ENCODE results near the gene MKNK2. TPM values are rescaled to one million over a fixed set of nuclear protein-coding genes. Genes with fewer than 3 reads are reported as not detected.

MKNK2 gene
- total and polyA plus RNA-seq, 2 of the 13 experiments (the other 11 are each of a cell fraction or from before 2014, with no cell fraction given) = 44.9 to 112 TPM

GRCh38 chr19:2026770-2027169 lies 24.3 kb downstream of the MKNK2 start (continued):
- TF ChIP-seq, protein P1, sequence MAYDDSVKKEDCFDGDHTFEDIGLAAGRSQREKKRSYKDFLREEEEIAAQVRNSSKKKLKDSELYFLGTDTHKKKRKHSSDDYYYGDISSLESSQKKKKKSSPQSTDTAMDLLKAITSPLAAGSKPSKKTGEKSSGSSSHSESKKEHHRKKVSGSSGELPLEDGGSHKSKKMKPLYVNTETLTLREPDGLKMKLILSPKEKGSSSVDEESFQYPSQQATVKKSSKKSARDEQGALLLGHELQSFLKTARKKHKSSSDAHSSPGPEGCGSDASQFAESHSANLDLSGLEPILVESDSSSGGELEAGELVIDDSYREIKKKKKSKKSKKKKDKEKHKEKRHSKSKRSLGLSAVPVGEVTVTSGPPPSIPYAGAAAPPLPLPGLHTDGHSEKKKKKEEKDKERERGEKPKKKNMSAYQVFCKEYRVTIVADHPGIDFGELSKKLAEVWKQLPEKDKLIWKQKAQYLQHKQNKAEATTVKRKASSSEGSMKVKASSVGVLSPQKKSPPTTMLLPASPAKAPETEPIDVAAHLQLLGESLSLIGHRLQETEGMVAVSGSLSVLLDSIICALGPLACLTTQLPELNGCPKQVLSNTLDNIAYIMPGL (CRISPR knock-in tag; IDR thresholded peaks at IDR 0.05; ENCODE audit: borderline replicate concordance in 1 of 2, low read depth in 1 of 2) = no peak
- TF ChIP-seq, protein P2, sequence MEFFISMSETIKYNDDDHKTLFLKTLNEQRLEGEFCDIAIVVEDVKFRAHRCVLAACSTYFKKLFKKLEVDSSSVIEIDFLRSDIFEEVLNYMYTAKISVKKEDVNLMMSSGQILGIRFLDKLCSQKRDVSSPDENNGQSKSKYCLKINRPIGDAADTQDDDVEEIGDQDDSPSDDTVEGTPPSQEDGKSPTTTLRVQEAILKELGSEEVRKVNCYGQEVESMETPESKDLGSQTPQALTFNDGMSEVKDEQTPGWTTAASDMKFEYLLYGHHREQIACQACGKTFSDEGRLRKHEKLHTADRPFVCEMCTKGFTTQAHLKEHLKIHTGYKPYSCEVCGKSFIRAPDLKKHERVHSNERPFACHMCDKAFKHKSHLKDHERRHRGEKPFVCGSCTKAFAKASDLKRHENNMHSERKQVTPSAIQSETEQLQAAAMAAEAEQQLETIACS (CRISPR knock-in tag; IDR thresholded peaks at IDR 0.05) = no peak
- TF ChIP-seq CHD4 (IDR thresholded peaks at IDR 0.05; ENCODE audit: borderline replicate concordance, low read length) (peak; percentile 70; the same call in 1 of the 2 replicates), ZNF629 (CRISPR knock-in tag; conservative IDR thresholded peaks at IDR 0.05) (peak; percentile 96), AHDC1 (CRISPR knock-in tag; IDR thresholded peaks at IDR 0.05; ENCODE audit: borderline replicate concordance) (no peak), ZMYM3 (CRISPR knock-in tag; IDR thresholded peaks at IDR 0.05) (peak; percentile 77), HDAC1 (CRISPR knock-in tag; IDR thresholded peaks at IDR 0.05) (0 out of 2 replicates have a peak, but pooled peaks have one; percentile 42), ZNF160 (CRISPR knock-in tag; IDR thresholded peaks at IDR 0.05) (no peak), PATZ1 (CRISPR knock-in tag; IDR thresholded peaks at IDR 0.05) (no peak), KLF9 (CRISPR knock-in tag; IDR thresholded peaks at IDR 0.05; ENCODE audit: low read depth) (no peak)
- TF ChIP-seq, protein P3, sequence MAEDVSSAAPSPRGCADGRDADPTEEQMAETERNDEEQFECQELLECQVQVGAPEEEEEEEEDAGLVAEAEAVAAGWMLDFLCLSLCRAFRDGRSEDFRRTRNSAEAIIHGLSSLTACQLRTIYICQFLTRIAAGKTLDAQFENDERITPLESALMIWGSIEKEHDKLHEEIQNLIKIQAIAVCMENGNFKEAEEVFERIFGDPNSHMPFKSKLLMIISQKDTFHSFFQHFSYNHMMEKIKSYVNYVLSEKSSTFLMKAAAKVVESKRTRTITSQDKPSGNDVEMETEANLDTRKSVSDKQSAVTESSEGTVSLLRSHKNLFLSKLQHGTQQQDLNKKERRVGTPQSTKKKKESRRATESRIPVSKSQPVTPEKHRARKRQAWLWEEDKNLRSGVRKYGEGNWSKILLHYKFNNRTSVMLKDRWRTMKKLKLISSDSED (CRISPR knock-in tag; IDR thresholded peaks at IDR 0.05) = no peak
- TF ChIP-seq, protein P4, sequence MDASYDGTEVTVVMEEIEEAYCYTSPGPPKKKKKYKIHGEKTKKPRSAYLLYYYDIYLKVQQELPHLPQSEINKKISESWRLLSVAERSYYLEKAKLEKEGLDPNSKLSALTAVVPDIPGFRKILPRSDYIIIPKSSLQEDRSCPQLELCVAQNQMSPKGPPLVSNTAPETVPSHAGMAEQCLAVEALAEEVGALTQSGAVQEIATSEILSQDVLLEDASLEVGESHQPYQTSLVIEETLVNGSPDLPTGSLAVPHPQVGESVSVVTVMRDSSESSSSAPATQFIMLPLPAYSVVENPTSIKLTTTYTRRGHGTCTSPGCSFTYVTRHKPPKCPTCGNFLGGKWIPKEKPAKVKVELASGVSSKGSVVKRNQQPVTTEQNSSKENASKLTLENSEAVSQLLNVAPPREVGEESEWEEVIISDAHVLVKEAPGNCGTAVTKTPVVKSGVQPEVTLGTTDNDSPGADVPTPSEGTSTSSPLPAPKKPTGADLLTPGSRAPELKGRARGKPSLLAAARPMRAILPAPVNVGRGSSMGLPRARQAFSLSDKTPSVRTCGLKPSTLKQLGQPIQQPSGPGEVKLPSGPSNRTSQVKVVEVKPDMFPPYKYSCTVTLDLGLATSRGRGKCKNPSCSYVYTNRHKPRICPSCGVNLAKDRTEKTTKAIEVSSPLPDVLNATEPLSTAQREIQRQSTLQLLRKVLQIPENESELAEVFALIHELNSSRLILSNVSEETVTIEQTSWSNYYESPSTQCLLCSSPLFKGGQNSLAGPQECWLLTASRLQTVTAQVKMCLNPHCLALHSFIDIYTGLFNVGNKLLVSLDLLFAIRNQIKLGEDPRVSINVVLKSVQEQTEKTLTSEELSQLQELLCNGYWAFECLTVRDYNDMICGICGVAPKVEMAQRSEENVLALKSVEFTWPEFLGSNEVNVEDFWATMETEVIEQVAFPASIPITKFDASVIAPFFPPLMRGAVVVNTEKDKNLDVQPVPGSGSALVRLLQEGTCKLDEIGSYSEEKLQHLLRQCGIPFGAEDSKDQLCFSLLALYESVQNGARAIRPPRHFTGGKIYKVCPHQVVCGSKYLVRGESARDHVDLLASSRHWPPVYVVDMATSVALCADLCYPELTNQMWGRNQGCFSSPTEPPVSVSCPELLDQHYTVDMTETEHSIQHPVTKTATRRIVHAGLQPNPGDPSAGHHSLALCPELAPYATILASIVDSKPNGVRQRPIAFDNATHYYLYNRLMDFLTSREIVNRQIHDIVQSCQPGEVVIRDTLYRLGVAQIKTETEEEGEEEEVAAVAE (CRISPR knock-in tag; IDR thresholded peaks at IDR 0.05; ENCODE audit: borderline replicate concordance) = no peak

Measured in HepG2 (cell line).